Tibial artery (tissue), 4 donors: ENCODE data around the gene DEFB108B.
"Not testable (repeated sequence)": the region's sequence is repeated elsewhere in the genome, so short reads cannot be mapped to it uniquely, and the experiment has no call there.

ENCODE experiments used
- DNase-seq, 2 donors: peaks; one replicate each; pipeline ENCODE4 v3.0.0-alpha.2; 2019
- H3K27ac ChIP-seq, 2 donors: fragments of 200-600 bp; sonication (generic) in 1 of 2; 1 replicate in 1 of 2; 2 replicates in 1 of 2; pipeline ENCODE4 v1.5.1; 2018 to 2019; ENCODE audit warnings: mild to moderate bottlenecking in 1 of 2
- H3K27me3 ChIP-seq, 2 donors: fragments of 200-600 bp; sonication (generic) in 1 of 2; one replicate each; pipeline versions ENCODE4 v1.5.1 to v1.6.0; 2016 to 2019
- H3K36me3 ChIP-seq, 3 donors: fragments of 200-600 bp; sonication (generic) in 2 of 3; one replicate each; pipeline ENCODE4 v1.5.1; 2016 to 2019; ENCODE audit warnings: mild to moderate bottlenecking in 2 of 3
- H3K4me1 ChIP-seq, 4 donors: fragments of 200-600 bp; sonication (generic) in 2 of 4; 1 replicate in 3 of 4; 2 replicates in 1 of 4; pipeline ENCODE4 v1.5.1; 2016 to 2019
- H3K4me3 ChIP-seq, 2 donors: fragments of 200-600 bp; sonication (generic) in 1 of 2; 1 replicate in 1 of 2; 2 replicates in 1 of 2; pipeline ENCODE4 v1.5.1; 2018 to 2019; ENCODE audit warnings: mild to moderate bottlenecking in 2 of 2
- H3K9me3 ChIP-seq, 3 donors: fragments of 200-600 bp; sonication (generic) in 1 of 3; one replicate each; pipeline ENCODE4 v1.5.1; 2016 to 2019
- intact Hi-C: fragments of 100-400 bp; cut with DNase I; formaldehyde crosslinking; loops from one replicate; pipeline ENCODE4 v1.15.0; 2023; ENCODE audit warnings: low total_unique reads
- TF ChIP-seq, protein P1 (sequence below), 2 experiments: fragments of 200-600 bp in 1 of 2; fragments of 450-650 bp in 1 of 2; IDR thresholded peaks; one replicate each; pipeline ENCODE4 v1.5.1; 2017 to 2019; ENCODE audit warnings: antibody characterized with exemption in 2 of 2, mild to moderate bottlenecking in 1 of 2, moderate library complexity in 1 of 2

The DEFB108B gene, protein sequence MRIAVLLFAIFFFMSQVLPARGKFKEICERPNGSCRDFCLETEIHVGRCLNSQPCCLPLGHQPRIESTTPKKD

DNA sequence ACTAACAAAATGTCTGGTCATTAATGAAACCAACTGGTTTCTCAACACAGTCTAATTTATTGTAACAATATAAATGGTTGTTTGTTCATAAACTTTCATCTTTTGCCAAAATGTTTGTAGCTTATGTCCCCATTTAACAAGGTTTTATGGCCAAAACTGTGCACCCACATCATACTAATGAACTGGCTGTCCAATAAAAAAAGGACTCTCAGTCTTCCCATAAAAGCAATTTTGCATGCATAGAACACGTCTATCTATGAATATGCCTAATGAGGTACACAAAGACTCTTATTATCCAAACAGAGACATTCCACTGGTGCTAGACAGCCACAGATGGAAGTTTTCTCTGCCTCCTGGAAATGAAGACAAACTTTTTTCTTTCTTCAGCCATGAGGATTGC, at the start of gene DEFB108B:
DEFB108B (plus strand) TSS at position 390 of the 400 bp plus-strand sequence; CDS start at position 390, 0 bp downstream.
- intact Hi-C loops, DNase-seq, H3K27ac ChIP-seq, H3K36me3 ChIP-seq, H3K9me3 ChIP-seq, H3K4me1 ChIP-seq, H3K4me3 ChIP-seq, H3K27me3 ChIP-seq: not testable (repeated sequence)

DNA sequence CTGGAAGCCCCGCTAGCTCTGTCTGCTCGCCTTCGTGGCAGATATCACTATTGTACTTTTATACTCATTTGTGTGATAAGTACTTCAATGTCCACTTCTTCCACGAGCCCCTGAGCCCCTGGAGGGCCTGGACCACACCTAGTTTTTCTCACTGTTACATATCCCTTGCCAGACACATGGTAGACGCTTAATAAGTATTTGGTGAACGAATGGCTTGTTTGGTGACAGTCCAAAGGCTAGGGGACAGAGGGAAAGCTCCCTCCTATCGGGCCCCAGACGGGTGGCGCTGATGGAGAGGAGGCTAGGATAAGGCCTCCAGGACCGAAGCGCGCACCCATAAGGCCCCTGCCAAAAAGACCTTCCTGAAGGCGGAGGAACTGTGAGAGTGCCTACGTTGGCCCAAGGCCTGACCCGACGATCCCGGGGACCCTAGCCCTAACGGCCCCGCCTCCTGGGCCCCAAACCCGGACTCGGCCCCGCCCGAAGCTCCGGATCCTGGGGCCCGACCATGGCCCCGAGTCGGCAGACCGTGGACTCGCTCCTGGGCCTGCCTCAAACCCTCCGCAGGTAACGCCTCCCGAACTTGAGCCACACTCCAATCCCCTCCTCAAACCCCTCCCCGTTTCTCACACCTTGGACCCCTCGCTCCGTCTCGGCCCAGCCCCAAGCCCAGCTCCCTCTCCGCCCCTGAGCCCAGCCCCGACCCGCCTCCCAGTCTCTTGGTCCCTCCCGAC, 46.7 kb upstream of the DEFB108B start:
- DNase-seq, intact Hi-C loops: not testable (repeated sequence)

DNA sequence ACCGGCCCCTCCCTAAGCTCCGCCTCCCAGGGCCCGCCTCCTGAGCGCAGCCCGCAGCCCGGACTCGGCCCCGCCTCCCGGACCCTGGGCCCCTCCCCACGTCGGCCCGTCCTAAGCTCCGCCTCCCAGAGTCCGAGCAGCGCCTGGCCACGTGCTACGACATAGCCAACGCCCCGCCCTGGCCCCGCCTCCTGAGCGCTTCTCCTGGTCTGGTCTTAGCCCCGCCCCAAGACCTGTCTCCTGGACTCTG, 46.2 kb upstream of the DEFB108B start:
- intact Hi-C loops, H3K4me1 ChIP-seq, H3K9me3 ChIP-seq, H3K36me3 ChIP-seq, H3K27me3 ChIP-seq: not testable (repeated sequence)
- peak overlapping the region; percentile 65 to 70 for H3K4me3 ChIP-seq
- H3K27ac ChIP-seq = peak overlapping the region; percentile 87 to 94
- peak; percentile 100 for DNase-seq

More for the DNA sequence above, 46.7 kb upstream of the DEFB108B start:
- H3K27ac ChIP-seq = peak overlapping the region; percentile 87 to 94
- not testable (repeated sequence) for H3K36me3 ChIP-seq, H3K27me3 ChIP-seq, H3K4me1 ChIP-seq, H3K9me3 ChIP-seq
- H3K4me3 ChIP-seq = peak overlapping the region; percentile 65 to 70

DNA sequence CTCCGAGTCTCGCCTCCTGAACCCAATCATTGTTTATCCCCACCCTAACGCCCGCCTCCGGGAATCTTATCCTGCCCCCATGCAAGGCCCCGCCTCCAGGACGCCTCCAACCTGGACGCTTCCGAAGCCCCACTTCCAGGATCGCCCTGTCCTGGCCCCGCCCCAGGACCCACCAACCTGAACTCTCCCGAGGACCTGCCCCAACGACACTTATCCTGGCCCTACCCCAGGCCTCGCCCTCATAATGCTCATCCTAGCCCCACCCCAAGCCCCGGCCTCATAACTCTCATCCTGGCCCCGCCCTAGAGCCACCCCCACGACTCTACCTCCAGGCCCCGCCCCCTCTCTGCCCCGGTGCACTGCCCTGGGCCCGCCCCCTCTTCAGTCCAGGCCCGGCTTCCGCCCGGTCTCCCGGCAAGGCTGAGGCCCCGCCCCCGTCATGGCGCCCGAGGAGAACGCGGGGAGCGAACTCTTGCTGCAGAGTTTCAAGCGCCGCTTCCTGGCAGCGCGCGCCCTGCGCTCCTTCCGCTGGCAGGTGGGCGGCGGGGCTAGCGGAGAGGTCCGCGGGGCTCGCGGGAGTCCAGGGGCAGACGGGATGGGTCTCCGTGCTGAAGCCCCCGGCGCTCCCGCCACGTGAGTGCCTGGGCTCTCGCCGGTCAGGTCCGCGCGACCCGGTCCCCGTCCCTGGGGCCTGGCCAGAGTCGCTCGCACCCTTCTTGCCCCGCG, 45.7 kb upstream of the DEFB108B start:
- intact Hi-C loops = no loop called here

DNA sequence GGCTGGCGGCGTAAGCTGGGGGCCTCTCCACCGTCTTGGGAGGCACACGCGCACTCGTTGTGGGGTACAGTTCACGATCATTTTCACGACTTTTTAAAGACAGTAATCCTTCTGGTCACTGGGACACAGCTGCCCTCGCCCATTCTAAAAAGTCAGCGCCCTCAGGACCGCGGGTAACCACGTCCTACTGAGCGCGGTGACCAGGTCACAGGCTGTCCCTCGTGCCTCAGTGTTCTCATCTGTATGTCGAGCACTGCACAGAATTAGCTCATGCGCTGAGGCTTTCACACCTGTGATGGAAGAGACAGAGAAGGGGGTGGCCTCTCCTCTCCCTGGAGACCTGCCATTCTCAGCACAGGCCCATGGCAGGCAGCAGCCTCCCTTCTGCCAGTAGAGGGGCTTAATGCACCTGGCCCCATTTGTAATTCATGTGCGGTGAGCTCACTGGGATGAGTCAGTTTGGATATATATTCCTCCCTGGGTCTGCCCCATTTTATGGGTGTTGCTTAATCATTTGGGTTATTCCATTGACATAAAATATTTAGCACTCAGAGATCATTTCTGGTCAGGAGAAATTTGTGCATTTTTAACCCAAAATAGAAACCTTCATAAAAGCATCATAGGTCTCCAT, 45.1 kb upstream of the DEFB108B start:
- DNase-seq, H3K27me3 ChIP-seq, H3K9me3 ChIP-seq, H3K36me3 ChIP-seq, intact Hi-C loops, H3K4me1 ChIP-seq: not testable (repeated sequence)
- Histone ChIP-seq H3K27ac (peak overlapping the region; percentile 62 to 87), H3K4me3 (peak overlapping the region; percentile 65 to 70)

More for the DNA sequence above, 45.7 kb upstream of the DEFB108B start:
- DNase-seq = peak; percentile 76 to 95
- Histone ChIP-seq H3K36me3 (peaks cover 0 to 4% (median 0%) of the 10 kb centered on the region in 3 donors), H3K4me1 (peaks cover 0 to 8% (median 4%) of the 10 kb centered on the region in 4 donors), H3K27ac (peak overlapping the region; percentile 62 to 87), H3K4me3 (peak overlapping the region; percentile 65 to 70), H3K27me3 (no peaks in the 10 kb centered on the region), H3K9me3 (no peaks in the 10 kb centered on the region)
- TF ChIP-seq, protein P1, sequence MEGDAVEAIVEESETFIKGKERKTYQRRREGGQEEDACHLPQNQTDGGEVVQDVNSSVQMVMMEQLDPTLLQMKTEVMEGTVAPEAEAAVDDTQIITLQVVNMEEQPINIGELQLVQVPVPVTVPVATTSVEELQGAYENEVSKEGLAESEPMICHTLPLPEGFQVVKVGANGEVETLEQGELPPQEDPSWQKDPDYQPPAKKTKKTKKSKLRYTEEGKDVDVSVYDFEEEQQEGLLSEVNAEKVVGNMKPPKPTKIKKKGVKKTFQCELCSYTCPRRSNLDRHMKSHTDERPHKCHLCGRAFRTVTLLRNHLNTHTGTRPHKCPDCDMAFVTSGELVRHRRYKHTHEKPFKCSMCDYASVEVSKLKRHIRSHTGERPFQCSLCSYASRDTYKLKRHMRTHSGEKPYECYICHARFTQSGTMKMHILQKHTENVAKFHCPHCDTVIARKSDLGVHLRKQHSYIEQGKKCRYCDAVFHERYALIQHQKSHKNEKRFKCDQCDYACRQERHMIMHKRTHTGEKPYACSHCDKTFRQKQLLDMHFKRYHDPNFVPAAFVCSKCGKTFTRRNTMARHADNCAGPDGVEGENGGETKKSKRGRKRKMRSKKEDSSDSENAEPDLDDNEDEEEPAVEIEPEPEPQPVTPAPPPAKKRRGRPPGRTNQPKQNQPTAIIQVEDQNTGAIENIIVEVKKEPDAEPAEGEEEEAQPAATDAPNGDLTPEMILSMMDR (IDR thresholded peaks at IDR 0.05) = no peak

DNA sequence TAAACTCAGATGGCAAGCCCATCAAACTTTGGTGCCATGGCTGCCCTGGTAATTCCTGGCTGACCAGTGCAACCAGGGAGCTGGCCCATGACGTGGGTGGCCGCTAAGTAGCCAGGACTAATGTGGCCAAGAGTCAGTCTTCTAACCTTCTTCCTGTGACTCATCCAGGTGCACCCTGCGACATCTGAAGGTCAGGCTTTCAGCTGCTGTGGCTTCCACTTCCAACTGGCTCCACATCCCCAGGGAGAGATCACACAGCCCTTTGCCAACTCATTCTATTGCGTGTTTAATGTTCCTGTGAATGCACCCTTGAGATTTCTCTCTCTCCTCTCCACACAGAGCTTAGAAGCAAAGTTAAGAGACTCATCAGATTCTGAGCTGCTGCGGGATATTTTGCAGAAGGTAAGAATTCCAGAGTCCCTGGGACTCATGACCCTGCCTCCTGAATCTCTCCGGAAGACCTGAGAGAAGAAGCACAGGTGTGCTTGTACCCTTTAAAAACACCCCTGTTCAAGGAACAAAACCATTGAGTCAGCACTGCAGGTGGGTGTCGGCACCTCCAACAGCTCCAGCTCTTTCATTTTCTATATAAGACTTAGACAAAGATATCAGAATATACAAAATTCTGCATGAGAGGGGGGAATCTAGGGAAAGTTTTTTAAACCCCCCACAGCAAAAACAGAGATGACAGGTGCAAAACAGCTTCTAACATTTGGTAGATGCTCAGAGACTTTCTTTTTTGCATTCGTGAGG, 43.4 kb upstream of the DEFB108B start:
- H3K36me3 ChIP-seq, H3K9me3 ChIP-seq, H3K4me3 ChIP-seq, H3K4me1 ChIP-seq, DNase-seq, intact Hi-C loops, H3K27ac ChIP-seq, H3K27me3 ChIP-seq: not testable (repeated sequence)

DNA sequence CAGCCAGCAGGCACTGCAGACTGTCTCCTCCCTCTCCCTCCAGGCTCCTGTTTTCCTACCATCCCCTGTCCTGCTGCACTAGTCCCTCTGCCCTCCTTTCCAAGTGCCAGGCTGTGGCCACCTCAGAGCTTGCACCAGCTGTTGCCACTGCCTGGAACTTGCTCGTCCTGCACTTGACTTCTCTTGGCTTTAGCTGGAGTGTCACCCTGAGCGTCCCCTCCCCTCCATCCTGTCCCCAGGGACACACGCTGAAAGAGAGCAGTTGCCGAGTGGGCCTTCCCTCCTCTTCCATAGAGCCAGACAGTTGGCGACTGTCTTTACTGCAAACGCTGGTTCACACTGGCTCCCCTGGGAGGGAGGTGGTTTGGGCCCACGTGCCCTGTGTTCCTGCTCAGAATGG, 41.9 kb upstream of the DEFB108B start:
- H3K4me1 ChIP-seq, H3K27me3 ChIP-seq, DNase-seq, H3K4me3 ChIP-seq, H3K9me3 ChIP-seq, intact Hi-C loops, H3K27ac ChIP-seq: not testable (repeated sequence)
- H3K36me3 ChIP-seq = peaks cover 0 to 15% (median 0%) of the 10 kb centered on the region in 3 donors

DNA sequence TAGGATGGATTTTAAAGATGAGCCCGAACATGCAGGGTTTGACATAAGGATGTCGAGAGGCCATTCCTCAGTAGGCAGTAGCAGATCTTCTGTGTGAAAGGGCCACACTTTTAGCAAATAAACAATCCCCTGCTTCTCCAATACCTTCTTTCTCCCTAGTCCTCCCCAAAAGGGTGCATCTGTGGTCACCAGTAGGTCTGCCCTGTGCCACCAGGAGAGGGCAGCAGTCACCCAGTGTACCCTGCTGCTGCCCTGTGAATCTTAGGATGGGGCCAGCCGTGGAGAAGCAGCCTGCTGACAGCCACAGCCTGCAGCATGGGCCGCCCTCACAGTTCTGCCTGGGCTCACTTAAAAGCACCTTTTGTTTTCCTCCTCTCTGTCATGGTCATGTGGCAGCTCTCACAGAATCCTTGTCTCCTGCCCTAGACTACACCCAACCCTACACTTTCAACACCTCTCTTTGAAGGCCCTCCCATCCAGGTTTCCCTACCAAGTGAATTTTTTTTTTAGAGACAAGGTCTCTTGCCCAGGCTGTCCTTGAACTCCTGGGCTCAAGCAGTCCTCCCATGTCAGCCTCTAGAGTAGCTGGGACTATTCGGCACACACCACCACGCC, 40.3 kb upstream of the DEFB108B start:
- H3K4me1 ChIP-seq, H3K27me3 ChIP-seq, H3K27ac ChIP-seq, H3K9me3 ChIP-seq, intact Hi-C loops, H3K4me3 ChIP-seq: not testable (repeated sequence)
- TF ChIP-seq, protein P1 (IDR thresholded peaks at IDR 0.05) = peak; percentile 54 to 59
- DNase-seq = peak in 1 of 2 donors; percentile 36
- H3K36me3 ChIP-seq = peaks cover 0 to 15% (median 0%) of the 10 kb centered on the region in 3 donors

DNA sequence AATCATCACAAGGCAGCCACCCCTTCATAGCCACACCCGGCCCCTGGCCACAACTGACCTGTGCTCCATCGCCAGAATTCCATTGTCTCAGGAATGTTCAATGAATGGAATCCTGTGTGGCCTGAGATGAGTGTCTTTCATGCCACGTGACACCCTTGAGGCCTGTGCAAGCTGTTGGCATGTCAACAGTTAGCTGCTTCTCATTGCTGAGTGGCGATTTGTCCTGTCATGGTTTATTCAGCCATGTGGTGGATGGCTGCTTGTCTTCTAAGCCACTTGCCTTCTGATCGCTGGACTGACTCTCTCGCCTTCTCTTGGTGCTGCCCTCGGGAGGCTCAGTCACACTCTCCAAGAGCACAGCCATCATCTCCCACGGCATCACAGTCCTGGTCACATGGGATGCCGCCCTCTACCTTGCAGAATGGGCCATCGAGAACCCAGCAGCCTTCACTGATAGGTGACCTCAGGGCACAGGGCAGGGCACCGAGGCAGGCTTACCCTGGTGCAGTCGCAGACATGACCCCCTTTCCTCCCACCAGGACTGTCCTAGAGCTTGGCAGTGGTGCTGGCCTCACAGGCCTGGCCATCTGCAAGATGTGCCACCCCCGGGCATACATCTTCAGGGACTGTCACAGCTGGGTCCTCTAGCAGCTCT, 38.5 kb upstream of the DEFB108B start:
- intact Hi-C loops, H3K4me1 ChIP-seq, H3K9me3 ChIP-seq, H3K27ac ChIP-seq, H3K4me3 ChIP-seq, DNase-seq, H3K27me3 ChIP-seq: not testable (repeated sequence)
- H3K36me3 ChIP-seq = peaks cover 0 to 15% (median 0%) of the 10 kb centered on the region in 3 donors

DNA sequence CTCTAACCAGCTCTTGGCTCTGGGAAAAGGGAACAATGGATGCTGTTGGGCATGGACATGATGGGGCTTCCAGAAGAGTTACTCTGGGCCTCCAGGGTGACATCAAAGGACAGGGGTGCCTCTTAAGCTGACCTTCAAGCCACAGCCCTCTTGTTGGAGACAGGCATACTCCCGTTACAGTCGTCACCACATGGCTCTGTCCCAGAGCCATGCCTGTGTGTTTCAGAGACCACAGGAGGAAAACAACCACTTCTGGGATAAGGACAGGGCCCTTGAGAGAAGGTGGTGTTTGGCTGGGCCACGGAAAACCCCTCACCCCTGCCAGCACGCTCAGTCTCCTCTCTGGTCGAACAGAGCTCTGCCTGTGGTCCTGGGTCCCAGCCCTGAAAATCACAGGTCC, 37.8 kb upstream of the DEFB108B start:
- H3K27me3 ChIP-seq, H3K27ac ChIP-seq, H3K9me3 ChIP-seq, intact Hi-C loops, H3K4me1 ChIP-seq, H3K4me3 ChIP-seq, DNase-seq: not testable (repeated sequence)
- H3K36me3 ChIP-seq = peaks cover 0 to 15% (median 0%) of the 10 kb centered on the region in 3 donors
